GM12878 (cell line): ENCODE measurements around the gene MRPL39. TPM values are rescaled to one million over a fixed set of nuclear protein-coding genes. Genes with fewer than 3 reads are reported as not detected.

Experiments used
- ATAC-seq: fragments of 200-7000 bp; cut with Tn5 transposase; 3 replicates; pipeline ENCODE4 v1.9.1; 2020; ENCODE audit warnings: mild to moderate bottlenecking, moderate library complexity
- BruUV-seq: library from RNA; stranded (reverse); fragments of 400-500 nt; replicated peaks from 2 replicates; lab custom pipeline; 2021; lab: Mats Ljungman, UMichigan
- CTCF ChIA-PET: fragments of 300-600 bp; sonication (Branson Sonifier 250); formaldehyde crosslinking; extraction: SDS; loops from one replicate; lab custom pipeline; 2021; ENCODE audit warnings: inconsistent platforms; lab: Yijun Ruan, JAX
- POLR2A ChIA-PET: fragments of 350-600 bp; formaldehyde crosslinking; extraction: SDS; loops from one replicate; lab custom pipeline; 2021; ENCODE audit warnings: inconsistent platforms; lab: Charles Lee
- RAD21 ChIA-PET: fragments of 300-600 bp; sonication (Branson Sonifier 250); formaldehyde crosslinking; loops from one replicate; lab custom pipeline; 2023; ENCODE audit warnings: antibody characterized with exemption; ENCODE audit not compliant: unreplicated experiment; lab: Charles Lee
- SMC1A ChIA-PET: fragments of 300-600 bp; sonication (Branson Sonifier 250); formaldehyde crosslinking; loops from one replicate; lab custom pipeline; 2023; ENCODE audit not compliant: unreplicated experiment, uncharacterized antibody; lab: Charles Lee
- DNase-seq: peaks from one replicate; pipeline ENCODE4 v3.0.0-alpha.2; 2011; ENCODE audit warnings: low read depth, low spot score
- FAIRE-seq: peaks from 3 replicates; lab custom pipeline; 2011; peaks lifted over from hg19 to GRCh38; lab: Jason Lieb, UNC
- H2AFZ ChIP-seq: 2 replicates; pipeline ENCODE4 v1.6.0; 2011; ENCODE audit warnings: low read depth, low read length, control low read depth; ENCODE audit not compliant: control insufficient read depth
- H3K27ac ChIP-seq: 2 replicates; pipeline ENCODE4 v1.5.1; 2011; ENCODE audit warnings: control low read depth; ENCODE audit not compliant: control insufficient read depth, insufficient read depth
- H3K27me3 ChIP-seq, 2 experiments: replicated peaks in 1 of 2; 2 replicates each; pipeline versions ENCODE4 v1.6.0 to v1.6.1; 2011; ENCODE audit warnings: low read length in 1 of 2; ENCODE audit not compliant: control insufficient read depth in 2 of 2, insufficient read depth in 2 of 2
- H3K36me3 ChIP-seq, 2 experiments: 2 replicates each; pipeline ENCODE4 v1.5.1; 2011; ENCODE audit warnings: low read length in 1 of 2; ENCODE audit not compliant: control insufficient read depth in 2 of 2, insufficient read depth in 2 of 2
- H3K4me1 ChIP-seq: 2 replicates; pipeline ENCODE4 v1.6.1; 2011; ENCODE audit warnings: mild to moderate bottlenecking, low read length, moderate library complexity, mixed read lengths; ENCODE audit not compliant: control insufficient read depth, insufficient read depth
- H3K4me2 ChIP-seq: 2 replicates; pipeline ENCODE4 v1.6.0; 2011; ENCODE audit warnings: control low read depth; ENCODE audit not compliant: control insufficient read depth, insufficient read depth
- H3K4me3 ChIP-seq: fragments of 200-600 bp; sonication (generic); 2 replicates; pipeline ENCODE4 v1.5.1; 2016
- H3K79me2 ChIP-seq: 2 replicates; pipeline ENCODE4 v1.6.0; 2011; ENCODE audit warnings: low read length; ENCODE audit not compliant: control insufficient read depth, insufficient read depth
- H3K9ac ChIP-seq: 2 replicates; pipeline ENCODE4 v1.8.0; 2011; ENCODE audit warnings: low read length, control low read depth, mixed read lengths; ENCODE audit not compliant: control insufficient read depth, insufficient read depth
- H3K9me3 ChIP-seq: replicated peaks from 3 replicates; pipeline ENCODE4 v1.5.1; 2011; ENCODE audit warnings: mild to moderate bottlenecking, low read length; ENCODE audit not compliant: control insufficient read depth, insufficient read depth
- H4K20me1 ChIP-seq: 2 replicates; pipeline ENCODE4 v1.6.0; 2011; ENCODE audit not compliant: control insufficient read depth, insufficient read depth
- ASH2L ChIP-seq: fragments of 300-600, 200-600 bp; sonication (generic); IDR thresholded peaks from 2 replicates; pipeline ENCODE4 v1.6.1; 2017; ENCODE audit warnings: low read depth, mild to moderate bottlenecking, borderline replicate concordance
- BCL11A ChIP-seq: IDR thresholded peaks from 2 replicates; pipeline ENCODE4 v1.6.1; 2011; ENCODE audit warnings: low read depth, low read length
- CREM ChIP-seq: IDR thresholded peaks from 2 replicates; pipeline ENCODE4 v1.6.1; 2014; ENCODE audit warnings: antibody characterized with exemption, low read depth
- FOS ChIP-seq: IDR thresholded peaks from 3 replicates; pipeline ENCODE4 v1.6.1; 2011; ENCODE audit warnings: borderline replicate concordance; ENCODE audit not compliant: insufficient read length; ENCODE audit errors: extremely low read depth
- GATAD2B ChIP-seq: fragments of 450-650 bp; conservative IDR thresholded peaks from 2 replicates; pipeline ENCODE4 v1.6.1; 2017; ENCODE audit warnings: low read depth, mild to moderate bottlenecking, moderate library complexity
- HDAC6 ChIP-seq: fragments of 200-600 bp; sonication (generic); IDR thresholded peaks from one replicate; pipeline ENCODE4 v1.8.0; 2017; ENCODE audit warnings: antibody characterized with exemption; ENCODE audit not compliant: unreplicated experiment
- HDGF ChIP-seq: fragments of 450-650 bp; IDR thresholded peaks from 2 replicates; pipeline ENCODE4 v1.6.1; 2016; ENCODE audit warnings: antibody characterized with exemption
- KLF5 ChIP-seq: fragments of 450-650 bp; IDR thresholded peaks from 2 replicates; pipeline ENCODE4 v1.6.1; 2014; ENCODE audit warnings: mild to moderate bottlenecking; ENCODE audit not compliant: partially characterized antibody
- NFIC ChIP-seq: IDR thresholded peaks from 2 replicates; pipeline ENCODE4 v1.6.1; 2012; ENCODE audit warnings: low read depth, mild to moderate bottlenecking, inconsistent platforms, low read length, moderate library complexity
- NFYA ChIP-seq: IDR thresholded peaks from 2 replicates; pipeline ENCODE4 v1.6.1; 2011; ENCODE audit warnings: low read depth, mild to moderate bottlenecking, low read length, improper control_type of control experiment, borderline replicate concordance
- POLR2A ChIP-seq: IDR thresholded peaks from 2 replicates; pipeline ENCODE4 v1.6.1; 2011; ENCODE audit warnings: low read depth, mild to moderate bottlenecking, low read length
- SMC3 ChIP-seq: IDR thresholded peaks from 2 replicates; pipeline ENCODE4 v1.6.1; 2011; ENCODE audit warnings: low read length, improper control_type of control experiment, borderline replicate concordance
- TCF3 ChIP-seq: IDR thresholded peaks from 2 replicates; pipeline ENCODE4 v1.6.1; 2012; ENCODE audit warnings: low read depth, mild to moderate bottlenecking, low read length, borderline replicate concordance; ENCODE audit not compliant: insufficient read depth
- WGBS: methylation state at CpG from one replicate; pipeline ENCODE4 v1.1.6; 2016; ENCODE audit warnings: low lambda C conversion rate; ENCODE audit not compliant: insufficient replicate concordance, insufficient coverage; ENCODE audit errors: missing lambda C conversion rate; 5-methylcytosine and 5-hydroxymethylcytosine counted together
- in situ Hi-C: fragments of 300-500 bp; cut with MboI; formaldehyde crosslinking; loops from 9 replicates; pipeline ENCODE4 v1.14.3; 2018; ENCODE audit warnings: mixed read lengths
- intact Hi-C: fragments of 100-400 bp; cut with micrococcal nuclease; formaldehyde crosslinking; loops from one replicate; pipeline ENCODE4 v1.14.2; 2022; ENCODE audit not compliant: unreplicated experiment
- polyA plus RNA-seq, 11 experiments: library from polyadenylated mRNA; depleted of rRNA in 4 of 11; unstranded in 6 of 11; stranded (reverse) in 5 of 11; fragments of >200 nt; fragmentation: Nextera tagmentation in 4 of 11; fragmentation: Illumina TruSeq in 1 of 11; extraction: Ambion mirVana in 4 of 11; extraction: Trizol in 1 of 11; gene quantifications; 1 replicate in 1 of 11; 2 replicates in 10 of 11; pipeline versions ENCODE4 v1.2.1 to v1.2.3, GENCODE V29; 2011 to 2016; ENCODE audit warnings: inconsistent platforms in 2 of 11, missing spikeins in 2 of 11, low read depth in 1 of 11
- total RNA-seq, 4 experiments: library from RNA; depleted of rRNA in 3 of 4; stranded (reverse); fragments of >200 nt in 3 of 4; fragmentation: Illumina TruSeq in 1 of 4; extraction: Trizol in 1 of 4; gene quantifications; 2 replicates each; pipeline versions ENCODE4 v1.2.1 to v1.2.3, GENCODE V29; 2013 to 2021
- TF ChIP-seq, protein P1 (sequence below): fragments of 450-650 bp; formaldehyde crosslinking; IDR thresholded peaks from 2 replicates; pipeline ENCODE4 v1.4.0; 2022; ENCODE audit warnings: mild to moderate bottlenecking, moderate library complexity
- TF ChIP-seq, protein P2 (sequence below): fragments of 450-650 bp; IDR thresholded peaks from 2 replicates; pipeline ENCODE4 v1.6.1; 2017; ENCODE audit warnings: mild to moderate bottlenecking, moderate library complexity
- TF ChIP-seq, protein P3 (sequence below): IDR thresholded peaks from 2 replicates; pipeline ENCODE4 v1.6.1; 2011; ENCODE audit warnings: borderline replicate concordance, low read depth, mild to moderate bottlenecking, moderate library complexity, mixed read lengths, low read length; ENCODE audit not compliant: insufficient read depth; ENCODE audit errors: extremely low read length

The MRPL39 gene
- total and polyA plus RNA-seq, 10 of the 15 experiments (the other 5 are each of a cell fraction or from before 2014, with no cell fraction given) = 68.8 to 292 (median 120) TPM

DNA sequence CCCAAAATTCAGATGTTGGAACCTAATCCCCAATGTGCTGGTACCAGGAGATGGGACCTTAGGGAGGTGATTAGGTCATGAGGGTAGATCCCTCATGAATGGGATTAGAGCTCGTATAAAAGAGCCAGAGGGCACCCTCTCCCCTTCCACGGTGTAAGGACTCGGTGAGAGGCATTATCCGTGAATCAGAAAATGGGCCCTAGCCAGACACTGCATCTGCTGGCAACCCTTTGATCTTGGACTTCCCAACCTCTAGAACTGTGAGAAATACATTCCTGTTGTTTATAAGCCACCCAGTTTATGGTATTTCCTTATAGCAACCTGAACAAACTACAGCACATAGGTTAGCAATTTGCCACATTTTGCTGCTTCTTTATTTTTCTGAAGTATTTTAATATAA, 17.2 kb upstream of the MRPL39 start:
- Histone ChIP-seq H3K4me1 (no peaks in the 10 kb centered on the region), H2AFZ (no peak overlapping the region), H3K9me3 (no peaks in the 10 kb centered on the region), H3K27me3 (no peaks in the 10 kb centered on the region; a peak in 1 of 4 replicates), H3K4me2 (no peak overlapping the region), H4K20me1 (no peaks in the 10 kb centered on the region), H3K79me2 (no peaks in the 10 kb centered on the region), H3K4me3 (no peak overlapping the region), H3K9ac (no peak overlapping the region), H3K27ac (no peak overlapping the region), H3K36me3 (no peaks in the 10 kb centered on the region)
- intact Hi-C loops (no loop called here), in situ Hi-C loops (no loop called here)
- POLR2A ChIA-PET = no interaction called here
- no peak for DNase-seq
- no TSS peak for BruUV-seq
- FAIRE-seq = no peak
- SMC1A ChIA-PET = interaction anchor here (0.7 to 1.1 kb wide), 3 partner anchors 14 to 24 kb away, joined by 3 to 4 read pairs (median 3); partner anchors contain the start of gene MRPL39
- CTCF ChIA-PET = no interaction called here
- WGBS = 56% methylated on average over 4 of the region's 4 CpGs
- RAD21 ChIA-PET = no interaction called here
- ATAC-seq = no peak
- TF ChIP-seq SMC3 (no peak), NFIC (no peak), TCF3 (no peak), GATAD2B (no peak), KLF5 (no peak), FOS (no peak), HDAC6 (no peak), HDGF (no peak), NFYA (no peak), POLR2A (no peak), CREM (no peak), BCL11A (no peak), ASH2L (no peak)
- TF ChIP-seq, protein P1, sequence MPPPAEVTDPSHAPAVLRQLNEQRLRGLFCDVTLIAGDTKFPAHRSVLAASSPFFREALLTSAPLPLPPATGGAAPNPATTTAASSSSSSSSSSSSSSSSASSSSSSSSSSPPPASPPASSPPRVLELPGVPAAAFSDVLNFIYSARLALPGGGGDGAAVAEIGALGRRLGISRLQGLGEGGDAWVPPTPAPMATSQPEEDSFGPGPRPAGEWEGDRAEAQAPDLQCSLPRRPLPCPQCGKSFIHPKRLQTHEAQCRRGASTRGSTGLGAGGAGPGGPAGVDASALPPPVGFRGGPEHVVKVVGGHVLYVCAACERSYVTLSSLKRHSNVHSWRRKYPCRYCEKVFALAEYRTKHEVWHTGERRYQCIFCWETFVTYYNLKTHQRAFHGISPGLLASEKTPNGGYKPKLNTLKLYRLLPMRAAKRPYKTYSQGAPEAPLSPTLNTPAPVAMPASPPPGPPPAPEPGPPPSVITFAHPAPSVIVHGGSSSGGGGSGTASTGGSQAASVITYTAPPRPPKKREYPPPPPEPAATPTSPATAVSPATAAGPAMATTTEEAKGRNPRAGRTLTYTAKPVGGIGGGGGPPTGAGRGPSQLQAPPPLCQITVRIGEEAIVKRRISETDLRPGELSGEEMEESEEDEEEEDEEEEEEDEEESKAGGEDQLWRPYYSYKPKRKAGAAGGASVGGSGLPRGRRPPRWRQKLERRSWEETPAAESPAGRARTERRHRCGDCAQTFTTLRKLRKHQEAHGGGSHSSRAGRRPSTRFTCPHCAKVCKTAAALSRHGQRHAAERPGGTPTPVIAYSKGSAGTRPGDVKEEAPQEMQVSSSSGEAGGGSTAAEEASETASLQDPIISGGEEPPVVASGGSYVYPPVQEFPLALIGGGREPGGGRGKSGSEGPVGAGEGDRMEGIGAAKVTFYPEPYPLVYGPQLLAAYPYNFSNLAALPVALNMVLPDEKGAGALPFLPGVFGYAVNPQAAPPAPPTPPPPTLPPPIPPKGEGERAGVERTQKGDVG (CRISPR knock-in tag) = no peak
- TF ChIP-seq, protein P2, sequence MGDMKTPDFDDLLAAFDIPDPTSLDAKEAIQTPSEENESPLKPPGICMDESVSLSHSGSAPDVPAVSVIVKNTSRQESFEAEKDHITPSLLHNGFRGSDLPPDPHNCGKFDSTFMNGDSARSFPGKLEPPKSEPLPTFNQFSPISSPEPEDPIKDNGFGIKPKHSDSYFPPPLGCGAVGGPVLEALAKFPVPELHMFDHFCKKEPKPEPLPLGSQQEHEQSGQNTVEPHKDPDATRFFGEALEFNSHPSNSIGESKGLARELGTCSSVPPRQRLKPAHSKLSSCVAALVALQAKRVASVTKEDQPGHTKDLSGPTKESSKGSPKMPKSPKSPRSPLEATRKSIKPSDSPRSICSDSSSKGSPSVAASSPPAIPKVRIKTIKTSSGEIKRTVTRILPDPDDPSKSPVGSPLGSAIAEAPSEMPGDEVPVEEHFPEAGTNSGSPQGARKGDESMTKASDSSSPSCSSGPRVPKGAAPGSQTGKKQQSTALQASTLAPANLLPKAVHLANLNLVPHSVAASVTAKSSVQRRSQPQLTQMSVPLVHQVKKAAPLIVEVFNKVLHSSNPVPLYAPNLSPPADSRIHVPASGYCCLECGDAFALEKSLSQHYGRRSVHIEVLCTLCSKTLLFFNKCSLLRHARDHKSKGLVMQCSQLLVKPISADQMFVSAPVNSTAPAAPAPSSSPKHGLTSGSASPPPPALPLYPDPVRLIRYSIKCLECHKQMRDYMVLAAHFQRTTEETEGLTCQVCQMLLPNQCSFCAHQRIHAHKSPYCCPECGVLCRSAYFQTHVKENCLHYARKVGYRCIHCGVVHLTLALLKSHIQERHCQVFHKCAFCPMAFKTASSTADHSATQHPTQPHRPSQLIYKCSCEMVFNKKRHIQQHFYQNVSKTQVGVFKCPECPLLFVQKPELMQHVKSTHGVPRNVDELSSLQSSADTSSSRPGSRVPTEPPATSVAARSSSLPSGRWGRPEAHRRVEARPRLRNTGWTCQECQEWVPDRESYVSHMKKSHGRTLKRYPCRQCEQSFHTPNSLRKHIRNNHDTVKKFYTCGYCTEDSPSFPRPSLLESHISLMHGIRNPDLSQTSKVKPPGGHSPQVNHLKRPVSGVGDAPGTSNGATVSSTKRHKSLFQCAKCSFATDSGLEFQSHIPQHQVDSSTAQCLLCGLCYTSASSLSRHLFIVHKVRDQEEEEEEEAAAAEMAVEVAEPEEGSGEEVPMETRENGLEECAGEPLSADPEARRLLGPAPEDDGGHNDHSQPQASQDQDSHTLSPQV = no peak
- TF ChIP-seq, protein P3, sequence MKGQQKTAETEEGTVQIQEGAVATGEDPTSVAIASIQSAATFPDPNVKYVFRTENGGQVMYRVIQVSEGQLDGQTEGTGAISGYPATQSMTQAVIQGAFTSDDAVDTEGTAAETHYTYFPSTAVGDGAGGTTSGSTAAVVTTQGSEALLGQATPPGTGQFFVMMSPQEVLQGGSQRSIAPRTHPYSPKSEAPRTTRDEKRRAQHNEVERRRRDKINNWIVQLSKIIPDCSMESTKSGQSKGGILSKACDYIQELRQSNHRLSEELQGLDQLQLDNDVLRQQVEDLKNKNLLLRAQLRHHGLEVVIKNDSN = no peak
